Esophagus muscularis mucosa (tissue), 4 donors: ENCODE results near the gene CEP250.

Experiments used
- CTCF ChIP-seq, 3 experiments: fragments of 200-600 bp in 2 of 3; fragments of 450-650 bp in 1 of 3; sonication (generic) in 2 of 3; IDR thresholded peaks; one replicate each; pipeline ENCODE4 v1.5.1; 2017 to 2019; ENCODE audit warnings: antibody characterized with exemption in 3 of 3, mild to moderate bottlenecking in 2 of 3, moderate library complexity in 1 of 3
- EP300 ChIP-seq: sonication (generic); formaldehyde crosslinking; IDR thresholded peaks from one replicate; pipeline ENCODE4 v1.6.1; 2017; ENCODE audit warnings: antibody characterized with exemption
- POLR2A ChIP-seq: fragments of 450-650 bp; IDR thresholded peaks from one replicate; pipeline ENCODE4 v1.6.1; 2017; ENCODE audit warnings: antibody characterized with exemption, moderate library complexity, mild to moderate bottlenecking, low read depth
- POLR2AphosphoS5 ChIP-seq, 2 donors: sonication (generic); formaldehyde crosslinking; IDR thresholded peaks; one replicate each; pipeline ENCODE4 v1.6.1; 2017; ENCODE audit warnings: antibody characterized with exemption in 2 of 2

DNA sequence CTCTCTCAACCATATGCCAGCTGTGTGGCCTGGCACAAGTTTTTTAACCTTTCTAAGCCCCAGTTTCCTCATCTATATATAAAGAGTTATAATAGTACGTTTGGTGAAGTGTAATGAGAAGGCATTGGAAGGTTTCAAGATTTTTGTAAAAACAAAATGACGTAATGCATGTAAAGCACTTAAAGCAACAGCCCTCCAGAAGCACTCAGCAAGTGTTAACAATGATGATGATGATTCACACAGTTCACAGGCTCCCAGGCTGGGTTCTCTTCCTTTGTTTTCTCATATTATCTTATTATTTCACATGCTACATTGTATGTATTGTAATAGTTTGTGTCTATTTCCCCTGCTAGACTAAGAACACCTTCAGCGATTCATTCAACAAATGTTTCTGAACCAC, 6.2 kb downstream of the CEP250 start:
- TF ChIP-seq CTCF (IDR thresholded peaks at IDR 0.05) (no peak), POLR2AphosphoS5 (IDR thresholded peaks at IDR 0.05) (no peak), POLR2A (no peak), EP300 (no peak)
